Stimulated activated naive B cell treated with anti-CD40 and anti-IgM and Interleukin-4, amounts not matched to agents 10 μg/mL and 1 μg/mL and 100 μg/mL, for 72 hours (primary cell): ENCODE measurements around the gene PNMA1.

Experiments
- ATAC-seq, 2 donors: fragments of 150-1000 bp; cut with Tn5 transposase; replicated peaks; 2 replicates each; pipeline ENCODE4 v1.10.0; 2021; ENCODE audit warnings: moderate library complexity in 1 of 2
- DNase-seq: peaks from one replicate; pipeline ENCODE4 v3.0.0; 2021
- H3K27ac Mint-ChIP-seq: one replicate; pipeline ENCODE4 v1.8.0; 2022; ENCODE audit warnings: mild to moderate bottlenecking, mixed read lengths
- H3K27me3 Mint-ChIP-seq, 2 donors: one replicate each; pipeline ENCODE4 v1.8.0; 2022; ENCODE audit warnings: mixed read lengths in 2 of 2
- H3K36me3 Mint-ChIP-seq, 2 donors: one replicate each; pipeline ENCODE4 v1.8.0; 2022; ENCODE audit warnings: mixed read lengths in 2 of 2, mild to moderate bottlenecking in 1 of 2
- H3K4me1 Mint-ChIP-seq, 2 donors: one replicate each; pipeline ENCODE4 v1.8.0; 2022; ENCODE audit warnings: mixed read lengths in 2 of 2, mild to moderate bottlenecking in 1 of 2
- H3K4me3 Mint-ChIP-seq, 2 donors: one replicate each; pipeline ENCODE4 v1.8.0; 2022; ENCODE audit warnings: mild to moderate bottlenecking in 2 of 2, mixed read lengths in 2 of 2, moderate library complexity in 1 of 2
- H3K9me3 Mint-ChIP-seq, 2 donors: one replicate each; pipeline ENCODE4 v1.8.0; 2022; ENCODE audit warnings: mixed read lengths in 2 of 2, mild to moderate bottlenecking in 1 of 2

PNMA1 gene

DNA sequence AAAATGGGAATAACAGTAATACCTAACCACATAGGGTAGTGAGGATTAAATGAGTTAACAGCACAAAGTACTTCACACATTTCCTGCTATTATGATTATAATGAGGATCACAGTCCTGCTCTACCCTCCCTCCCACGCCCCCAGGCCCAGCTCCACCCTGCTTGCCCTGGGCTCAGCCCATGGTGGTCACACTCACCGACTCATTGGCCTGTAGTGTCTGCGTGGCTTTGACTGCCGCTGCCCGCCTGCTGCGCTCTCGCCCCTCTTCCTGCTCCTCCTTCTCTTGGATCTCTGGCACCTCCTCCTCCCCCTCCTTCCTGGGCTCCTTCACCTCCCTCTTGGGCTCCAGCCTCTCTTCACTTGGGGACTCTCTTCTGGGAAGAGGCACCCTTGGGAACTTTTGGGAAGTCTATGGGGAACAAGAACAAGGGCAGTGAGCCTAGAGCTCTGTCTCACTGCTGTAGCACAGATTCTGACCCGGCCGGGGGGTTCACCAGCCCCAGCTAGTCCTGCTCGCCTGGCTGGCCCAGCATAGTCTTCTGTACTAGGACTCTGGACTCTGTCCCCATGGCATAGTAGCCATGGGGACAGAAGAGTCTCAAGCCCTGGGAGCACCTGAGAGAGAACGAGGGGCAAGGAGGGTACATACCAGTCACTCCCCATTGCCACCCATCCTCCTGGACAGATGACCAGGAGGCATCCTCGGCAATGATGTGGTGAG is 7.1 kb upstream of the PNMA1 start:
- no peak for DNase-seq
- Mint-ChIP-seq H3K27me3 (no peaks in the 10 kb centered on the region), H3K4me3 (peak overlapping the region in 1 of 2 donors; percentile 34), H3K4me1 (peaks cover 14 to 30% of the 10 kb centered on the region in 2 donors), H3K36me3 (peaks cover 37 to 64% of the 10 kb centered on the region in 2 donors), H3K27ac (peak overlapping the region; percentile 92), H3K9me3 (no peaks in the 10 kb centered on the region)
- ATAC-seq, result no peak

DNA sequence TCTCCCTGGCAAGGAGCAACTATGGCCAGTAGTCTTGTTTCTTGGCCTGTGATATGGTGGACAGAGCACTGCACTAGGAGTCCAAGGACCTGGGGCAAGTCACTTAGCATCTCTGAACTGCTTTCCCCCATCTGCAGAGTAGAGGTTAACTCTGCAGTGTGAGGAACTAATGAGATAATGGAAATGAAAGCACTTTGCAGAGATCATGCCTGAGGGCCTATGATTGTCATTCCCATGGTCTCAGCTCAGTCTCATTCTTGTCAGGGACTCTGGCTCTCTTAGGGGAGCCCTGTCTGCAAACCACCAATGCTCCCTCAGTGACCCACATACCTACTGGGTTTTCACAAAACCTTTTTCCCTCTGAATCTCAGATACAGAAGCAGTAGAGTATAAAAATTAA is 6.5 kb upstream of the PNMA1 start:
- H3K27me3 Mint-ChIP-seq, result no peaks in the 10 kb centered on the region
- peak overlapping the region; percentile 59 for H3K27ac Mint-ChIP-seq
- no peaks in the 10 kb centered on the region for H3K9me3 Mint-ChIP-seq
- peaks cover 32 to 62% of the 10 kb centered on the region in 2 donors for H3K36me3 Mint-ChIP-seq
- peaks cover 14 to 30% of the 10 kb centered on the region in 2 donors for H3K4me1 Mint-ChIP-seq
- ATAC-seq (no peak), DNase-seq (no peak)
- H3K4me3 Mint-ChIP-seq, result no peak overlapping the region

DNA sequence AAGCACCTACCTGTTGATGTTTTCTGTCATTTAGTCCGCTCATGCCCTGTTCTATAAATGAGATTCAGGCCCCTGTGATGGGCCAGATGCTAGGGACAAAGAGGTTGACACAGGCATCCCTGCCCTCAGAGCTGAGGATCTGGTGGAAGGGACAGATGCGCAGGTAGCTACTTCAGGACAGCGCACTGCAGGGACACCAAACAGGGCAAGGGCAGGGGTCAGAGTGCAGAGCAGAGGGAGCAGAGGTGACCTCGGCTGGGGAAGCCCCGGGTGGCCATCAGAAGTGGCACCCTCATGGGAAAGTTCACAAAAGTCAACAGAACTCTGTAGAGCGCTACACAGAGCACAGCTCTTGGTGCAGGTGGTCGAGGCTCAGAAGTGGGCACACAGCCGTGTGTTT is 5.6 kb upstream of the PNMA1 start:
- peaks cover 29 to 58% of the 10 kb centered on the region in 2 donors for H3K36me3 Mint-ChIP-seq
- DNase-seq, result no peak
- no peak for ATAC-seq
- H3K27ac Mint-ChIP-seq, result peak overlapping the region; percentile 67
- H3K27me3 Mint-ChIP-seq, result no peaks in the 10 kb centered on the region
- no peaks in the 10 kb centered on the region for H3K9me3 Mint-ChIP-seq
- H3K4me1 Mint-ChIP-seq, result peaks cover 13 to 27% of the 10 kb centered on the region in 2 donors
- H3K4me3 Mint-ChIP-seq, result no peak overlapping the region

DNA sequence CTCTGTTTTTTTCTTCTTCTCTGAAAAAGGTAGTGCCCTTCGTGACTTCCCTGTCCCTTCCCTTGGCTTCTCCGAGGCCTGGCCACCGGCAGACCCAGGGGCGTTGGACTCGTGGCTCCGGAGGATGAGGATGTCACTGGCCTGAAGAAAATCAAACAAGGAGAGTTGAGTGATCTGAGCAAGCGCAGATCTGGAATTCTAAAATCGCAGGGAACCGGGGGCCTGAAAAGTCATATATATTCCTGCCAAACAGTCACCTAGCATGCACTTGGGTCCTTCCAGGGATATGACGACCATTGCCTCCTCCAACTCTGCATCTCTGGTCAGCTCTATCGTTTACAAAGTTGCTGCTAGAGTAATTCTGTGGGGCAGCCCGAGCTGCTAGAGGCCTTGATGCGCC is 5.2 kb upstream of the PNMA1 start:
- Mint-ChIP-seq H3K27me3 (no peaks in the 10 kb centered on the region), H3K9me3 (no peaks in the 10 kb centered on the region), H3K36me3 (peaks cover 28 to 55% of the 10 kb centered on the region in 2 donors), H3K4me3 (peak overlapping the region in 1 of 2 donors; percentile 44), H3K27ac (peak overlapping the region; percentile 67), H3K4me1 (peaks cover 15 to 27% of the 10 kb centered on the region in 2 donors)
- no peak for ATAC-seq
- DNase-seq, result no peak

DNA sequence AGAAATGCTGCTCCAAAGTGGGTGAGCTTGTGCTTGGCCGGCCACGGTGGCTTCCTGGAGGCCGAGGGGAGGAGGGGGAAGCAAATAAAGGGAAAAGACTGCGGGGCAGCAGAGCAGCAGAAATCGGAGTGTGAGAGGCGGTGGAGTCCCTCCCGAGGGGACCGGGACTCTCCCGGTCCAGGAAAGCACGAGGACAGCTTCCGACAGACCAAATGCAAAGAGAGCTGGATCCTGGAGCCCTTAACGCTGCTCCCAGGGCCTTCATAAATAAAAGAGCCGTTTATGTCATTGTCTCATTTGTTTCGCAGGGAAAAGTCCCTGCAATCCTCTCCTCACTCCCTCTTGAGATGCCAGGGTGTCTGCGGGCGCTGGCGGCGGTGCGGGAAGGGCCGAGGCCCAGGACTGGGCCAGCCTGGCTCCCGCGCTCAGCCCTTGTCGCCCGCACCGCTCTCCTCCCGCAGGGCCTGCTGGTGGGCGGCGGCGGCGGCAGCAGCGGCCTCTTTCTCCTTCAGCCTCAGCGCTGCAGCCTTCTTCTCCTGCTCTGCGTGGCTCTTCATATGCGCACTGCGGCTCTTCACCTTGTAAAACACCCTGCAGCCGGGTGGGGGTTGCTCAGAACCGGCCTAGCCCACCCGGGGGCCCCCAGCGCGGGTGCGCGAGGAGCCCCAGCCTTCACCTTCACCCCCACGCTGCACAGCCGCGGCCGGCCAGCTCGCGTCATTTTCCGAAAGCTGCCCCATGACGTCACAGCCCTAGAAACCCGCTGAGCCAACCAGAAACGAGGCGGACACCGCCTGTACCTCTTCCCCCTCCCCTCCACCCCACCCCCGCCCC is 4.5 kb upstream of the PNMA1 start:
- Mint-ChIP-seq H3K27me3 (no peaks in the 10 kb centered on the region), H3K27ac (peak overlapping the region; percentile 89), H3K9me3 (no peaks in the 10 kb centered on the region), H3K4me1 (peaks cover 12 to 25% of the 10 kb centered on the region in 2 donors), H3K36me3 (peaks cover 27 to 50% of the 10 kb centered on the region in 2 donors), H3K4me3 (no peak overlapping the region)
- DNase-seq (no peak), ATAC-seq (no peak)

DNA sequence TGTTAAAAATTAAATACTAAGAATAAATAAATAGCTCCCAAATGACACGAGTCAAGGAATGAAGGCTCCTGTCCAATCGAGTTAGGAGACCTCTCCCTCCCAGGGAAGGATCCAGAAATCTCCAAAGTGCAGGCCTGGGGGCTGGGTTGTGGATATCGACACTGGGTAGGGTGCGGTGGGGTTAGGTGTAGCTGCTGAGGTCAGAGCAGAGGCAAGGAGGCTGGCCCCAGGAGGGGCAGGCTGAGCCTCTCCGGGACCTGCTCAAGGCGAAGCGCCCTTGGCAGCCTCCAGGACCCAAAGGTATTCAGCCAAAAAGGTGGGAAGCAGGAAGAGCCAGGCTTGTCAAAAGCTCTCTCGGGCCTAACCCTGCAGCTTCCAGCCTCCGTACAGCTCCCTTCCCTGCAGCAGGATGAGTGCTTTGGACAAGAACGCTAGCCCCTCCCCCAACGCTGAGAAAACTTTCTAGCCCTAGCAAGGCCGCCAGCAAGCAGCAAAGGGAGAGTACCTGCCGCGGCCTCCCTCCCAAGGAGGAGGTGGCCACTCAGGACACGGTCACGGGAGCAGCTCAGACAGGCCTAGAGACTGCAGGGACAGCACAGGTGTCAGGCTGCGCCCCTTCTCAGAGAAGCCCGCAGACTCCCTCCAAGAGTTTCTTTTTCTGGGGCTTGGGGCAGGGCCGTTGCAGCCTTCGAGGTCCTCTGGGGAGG is 3.7 kb upstream of the PNMA1 start:
- H3K4me1 Mint-ChIP-seq, result peaks cover 16 to 29% of the 10 kb centered on the region in 2 donors
- peak overlapping the region; percentile 89 for H3K27ac Mint-ChIP-seq
- no peak for ATAC-seq
- no peaks in the 10 kb centered on the region for H3K27me3 Mint-ChIP-seq
- peaks cover 28 to 51% of the 10 kb centered on the region in 2 donors for H3K36me3 Mint-ChIP-seq
- no peak for DNase-seq
- no peaks in the 10 kb centered on the region for H3K9me3 Mint-ChIP-seq
- no peak overlapping the region for H3K4me3 Mint-ChIP-seq

DNA sequence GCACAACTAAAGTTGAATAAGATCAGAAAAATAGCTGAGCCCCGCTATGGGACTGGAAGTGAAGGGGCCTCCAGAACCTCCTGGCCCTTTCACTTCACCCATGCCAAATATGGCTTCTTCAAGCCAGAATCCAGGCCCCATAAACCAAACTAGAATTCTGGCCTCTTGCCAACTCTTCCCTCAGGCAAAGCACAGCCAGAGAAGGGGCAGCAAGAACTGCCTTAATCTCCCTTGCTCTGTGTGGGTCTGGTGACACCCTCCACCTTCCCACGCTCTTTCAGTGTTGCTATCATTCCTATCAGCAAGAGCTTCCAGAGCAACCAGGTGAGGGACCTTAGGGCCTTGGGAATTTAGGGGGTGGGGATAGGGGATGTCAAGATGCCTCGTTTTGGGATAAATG is 3.1 kb upstream of the PNMA1 start:
- H3K9me3 Mint-ChIP-seq, result no peaks in the 10 kb centered on the region
- no peak overlapping the region for H3K4me3 Mint-ChIP-seq
- peaks cover 32 to 50% of the 10 kb centered on the region in 2 donors for H3K36me3 Mint-ChIP-seq
- peaks cover 21 to 33% of the 10 kb centered on the region in 2 donors for H3K4me1 Mint-ChIP-seq
- no peaks in the 10 kb centered on the region for H3K27me3 Mint-ChIP-seq
- DNase-seq (no peak), ATAC-seq (no peak)
- H3K27ac Mint-ChIP-seq, result peak overlapping the region; percentile 82

DNA sequence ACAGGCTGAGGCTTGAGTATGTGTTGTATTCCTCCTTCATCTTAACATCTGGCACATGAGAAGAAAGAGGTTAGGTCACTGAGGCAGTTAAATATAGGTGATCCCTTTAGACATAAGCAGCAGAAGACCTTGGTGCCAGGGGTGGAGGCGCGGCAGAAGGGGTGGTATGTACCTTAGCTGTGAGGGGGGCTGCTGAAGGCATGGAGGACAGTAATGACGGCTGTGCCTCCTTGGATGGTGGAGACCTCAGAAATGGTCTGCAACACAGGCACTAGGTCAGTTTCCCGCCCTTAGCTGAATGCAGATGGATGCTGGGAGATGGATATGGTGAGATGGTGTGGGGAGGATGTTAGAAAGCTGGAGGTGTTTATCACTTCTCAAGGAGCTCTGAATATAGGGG is 1.5 kb upstream of the PNMA1 start:
- peak overlapping the region; percentile 52 for H3K27ac Mint-ChIP-seq
- H3K4me1 Mint-ChIP-seq, result peaks cover 24 to 28% of the 10 kb centered on the region in 2 donors
- no peak for ATAC-seq
- H3K27me3 Mint-ChIP-seq, result no peaks in the 10 kb centered on the region
- no peak for DNase-seq
- peaks cover 29 to 42% of the 10 kb centered on the region in 2 donors for H3K36me3 Mint-ChIP-seq
- H3K4me3 Mint-ChIP-seq, result no peak overlapping the region
- no peaks in the 10 kb centered on the region for H3K9me3 Mint-ChIP-seq

DNA sequence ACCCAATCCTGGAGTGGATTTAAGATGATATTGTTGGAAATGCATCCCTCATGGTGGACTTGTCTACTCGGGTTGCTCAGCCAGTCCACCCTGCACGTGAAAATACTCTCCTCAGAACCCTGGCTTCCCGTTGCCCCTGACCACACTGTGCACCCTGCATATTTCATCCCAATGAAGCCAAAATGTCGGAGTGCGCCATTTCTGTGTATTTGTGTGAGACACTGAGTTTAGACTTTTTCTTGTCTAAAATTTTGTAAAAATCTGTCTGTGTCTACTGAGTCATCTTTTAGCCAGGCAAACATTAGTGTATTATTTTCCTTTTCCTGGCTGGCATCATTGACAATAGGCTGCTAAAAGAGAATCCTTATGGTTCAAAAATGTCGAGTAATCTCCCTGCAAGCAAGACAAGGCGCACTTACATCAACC is 485 bp upstream of the PNMA1 start:
- DNase-seq (no peak), ATAC-seq (no peak)
- Mint-ChIP-seq H3K4me3 (peak overlapping the region; percentile 72 to 92), H3K4me1 (peaks cover 29 to 35% of the 10 kb centered on the region in 2 donors), H3K36me3 (peaks cover 31 to 44% of the 10 kb centered on the region in 2 donors), H3K27ac (peak overlapping the region; percentile 84), H3K9me3 (no peaks in the 10 kb centered on the region), H3K27me3 (no peaks in the 10 kb centered on the region)

DNA sequence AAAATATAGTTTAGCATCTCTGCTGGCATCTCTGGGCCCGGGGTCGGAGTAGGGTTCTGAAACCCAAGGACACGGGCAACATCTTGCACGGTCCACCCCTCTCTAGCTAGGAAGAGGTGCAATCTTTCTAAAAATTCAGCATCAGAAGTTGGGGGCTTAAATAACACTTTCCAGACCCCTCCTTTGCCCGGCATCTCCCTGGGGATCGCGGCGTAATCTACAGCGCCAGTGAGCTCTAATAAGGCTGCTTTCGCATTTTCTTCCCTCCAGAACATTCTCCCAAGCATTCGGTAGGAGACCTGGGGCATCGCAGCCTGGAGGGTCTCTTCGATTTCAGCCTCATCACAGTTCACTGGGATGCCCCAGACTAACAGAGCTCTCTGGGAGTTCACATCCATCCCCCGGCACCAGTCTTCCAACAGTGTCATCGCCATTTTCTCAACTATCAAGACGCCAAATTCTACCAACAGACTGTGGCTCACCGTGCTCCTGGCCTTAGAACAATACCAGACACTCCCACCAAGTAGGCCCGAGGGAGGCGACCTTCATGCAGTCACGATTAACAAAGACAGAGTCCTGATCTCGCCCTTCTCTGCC is 880 bp downstream of the PNMA1 start:
- Mint-ChIP-seq H3K9me3 (no peaks in the 10 kb centered on the region), H3K36me3 (peaks cover 27 to 38% of the 10 kb centered on the region in 2 donors), H3K27me3 (no peaks in the 10 kb centered on the region), H3K4me1 (peaks cover 29 to 39% of the 10 kb centered on the region in 2 donors), H3K4me3 (peak overlapping the region; percentile 92 to 100), H3K27ac (peak overlapping the region; percentile 99)
- peak in 1 of 2 donors; percentile 2 for ATAC-seq
- DNase-seq, result no peak

DNA sequence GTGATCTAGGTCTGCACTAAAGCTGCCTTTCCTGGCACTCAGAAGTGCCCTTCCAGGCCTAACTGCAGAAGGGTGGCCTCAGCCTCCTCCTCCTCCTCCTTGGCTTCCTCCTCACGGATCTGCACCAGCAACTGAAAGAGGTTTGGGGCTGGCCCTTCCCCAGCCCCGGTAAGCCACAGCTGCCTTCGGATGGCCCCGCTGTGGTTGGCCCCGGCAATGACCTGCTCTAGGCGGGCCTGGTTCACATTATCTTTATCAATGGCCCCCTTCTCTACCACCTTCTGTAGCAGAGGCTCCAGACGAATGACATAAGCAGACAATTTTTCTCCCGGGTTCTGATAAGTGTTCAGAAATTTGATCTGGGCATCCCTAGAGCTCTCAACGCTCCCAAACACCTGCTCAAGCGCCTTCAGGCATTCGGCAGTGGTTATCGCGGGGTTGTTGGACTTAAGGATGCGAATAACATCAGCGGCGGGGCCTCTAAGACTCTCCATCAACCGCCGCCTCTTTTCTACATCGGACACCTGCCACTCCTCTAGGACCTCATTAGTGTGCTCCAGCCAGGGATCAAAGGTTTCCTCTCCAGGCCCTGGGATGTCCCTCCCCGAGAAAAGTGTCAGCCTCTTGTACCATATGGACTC is 1.5 kb downstream of the PNMA1 start:
- ATAC-seq, result peak; percentile 42 to 45
- H3K4me3 Mint-ChIP-seq, result peak overlapping the region; percentile 92 to 100
- DNase-seq, result peak; percentile 37

DNA sequence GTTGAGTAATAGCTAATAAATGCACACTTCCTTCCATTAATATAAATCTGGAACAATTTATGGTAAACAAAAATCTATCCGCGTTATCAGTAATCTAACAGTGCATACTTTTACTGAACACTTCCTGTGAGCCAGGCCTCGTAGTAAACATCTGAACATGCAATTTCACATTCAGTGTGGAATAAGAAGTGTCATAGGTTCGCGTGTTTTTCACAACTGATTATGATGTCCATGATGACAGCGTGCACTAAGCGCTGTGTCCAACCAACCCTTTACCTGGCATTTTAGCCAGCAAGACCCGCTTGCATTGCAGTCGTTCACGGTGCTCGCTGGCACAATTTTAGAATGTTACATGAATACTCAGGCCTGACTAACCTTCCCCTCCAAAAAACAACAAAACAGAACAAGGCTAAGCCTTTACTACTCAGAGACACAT is 2.1 kb downstream of the PNMA1 start:
- Mint-ChIP-seq H3K4me1 (peaks cover 29 to 39% of the 10 kb centered on the region in 2 donors), H3K9me3 (no peaks in the 10 kb centered on the region), H3K4me3 (peak overlapping the region; percentile 92 to 100), H3K27me3 (no peaks in the 10 kb centered on the region), H3K27ac (peak overlapping the region; percentile 99), H3K36me3 (peaks cover 23 to 32% of the 10 kb centered on the region in 2 donors)
- ATAC-seq, result no peak
- no peak for DNase-seq

More for the DNA sequence above, 1.5 kb downstream of the PNMA1 start:
- Mint-ChIP-seq H3K36me3 (peaks cover 23 to 32% of the 10 kb centered on the region in 2 donors), H3K27me3 (no peaks in the 10 kb centered on the region), H3K27ac (peak overlapping the region; percentile 99), H3K9me3 (no peaks in the 10 kb centered on the region), H3K4me1 (peaks cover 29 to 39% of the 10 kb centered on the region in 2 donors)

DNA sequence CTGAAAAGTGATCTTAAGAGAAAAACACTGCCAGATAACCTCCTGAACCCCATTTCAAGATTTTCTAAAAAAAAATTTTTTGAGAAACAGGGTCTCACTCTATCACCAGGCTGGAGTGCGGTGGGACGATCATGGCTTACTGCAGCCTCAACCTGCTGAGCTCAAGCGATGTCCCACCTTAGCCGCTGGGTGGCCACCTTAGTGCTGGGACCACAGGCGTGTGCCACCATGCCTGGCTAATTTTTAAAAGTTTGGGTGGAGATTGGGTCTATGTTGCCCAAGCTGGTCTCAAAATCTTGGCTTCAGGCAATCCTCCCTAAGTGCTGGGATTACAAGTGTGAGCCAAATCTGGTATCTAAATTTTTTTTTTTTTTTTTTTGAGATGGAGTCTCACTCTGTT is 3.4 kb downstream of the PNMA1 start:
- H3K27me3 Mint-ChIP-seq, result no peaks in the 10 kb centered on the region

More for the DNA sequence above, 3.4 kb downstream of the PNMA1 start:
- no peak for ATAC-seq
- no peaks in the 10 kb centered on the region for H3K9me3 Mint-ChIP-seq
- H3K36me3 Mint-ChIP-seq, result peaks cover 23 to 29% of the 10 kb centered on the region in 2 donors
- no peak overlapping the region for H3K27ac Mint-ChIP-seq
- no peak for DNase-seq
- no peak overlapping the region for H3K4me3 Mint-ChIP-seq
- H3K4me1 Mint-ChIP-seq, result peaks cover 27 to 39% of the 10 kb centered on the region in 2 donors
